ENCODE results near the gene SOD2.
A peak's percentile ranks its signal among the peaks of the same experiment; 100 is the strongest.
"Not testable (repeated sequence)": the region's sequence is repeated elsewhere in the genome, so short reads cannot be mapped to it uniquely, and the experiment has no call there.

The SOD2 gene

DNA sequence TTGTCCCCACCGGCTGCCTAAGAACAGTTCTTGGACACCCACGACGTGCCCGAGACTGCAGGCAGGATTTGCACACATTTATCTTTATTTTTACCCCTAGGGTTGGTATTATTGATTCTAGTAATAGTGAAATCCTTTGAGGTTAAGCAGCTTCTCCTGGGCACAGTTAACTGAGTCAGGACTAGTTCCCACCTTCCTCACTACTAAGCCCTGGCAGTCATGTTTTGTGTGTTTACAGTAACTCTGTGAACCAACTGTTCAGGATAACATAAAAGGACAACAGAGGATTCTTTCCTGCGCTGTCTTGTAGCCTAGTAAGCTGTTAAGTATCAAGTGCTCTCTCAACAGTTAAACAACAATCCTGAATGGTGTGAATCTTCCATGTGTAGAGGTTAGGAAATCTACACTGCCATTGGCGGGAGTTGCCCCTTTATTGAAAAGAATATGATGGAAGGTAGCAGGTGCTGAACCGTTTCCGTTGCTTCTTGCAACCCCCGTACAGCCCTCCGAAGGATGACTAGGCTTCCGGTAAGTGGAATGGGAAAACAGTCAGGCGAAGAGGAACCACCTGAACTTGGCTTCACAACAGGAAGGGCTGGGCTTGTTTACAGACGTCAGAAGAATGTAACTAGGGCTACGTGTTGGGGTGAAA, 979 bp upstream of the SOD2 start:
- H3K27ac ChIP-seq = no peak overlapping the region
- no peak for DNase-seq
- H3K27me3 ChIP-seq (replicated peaks) = no peaks in the 10 kb centered on the region
- TF ChIP-seq, protein P1, sequence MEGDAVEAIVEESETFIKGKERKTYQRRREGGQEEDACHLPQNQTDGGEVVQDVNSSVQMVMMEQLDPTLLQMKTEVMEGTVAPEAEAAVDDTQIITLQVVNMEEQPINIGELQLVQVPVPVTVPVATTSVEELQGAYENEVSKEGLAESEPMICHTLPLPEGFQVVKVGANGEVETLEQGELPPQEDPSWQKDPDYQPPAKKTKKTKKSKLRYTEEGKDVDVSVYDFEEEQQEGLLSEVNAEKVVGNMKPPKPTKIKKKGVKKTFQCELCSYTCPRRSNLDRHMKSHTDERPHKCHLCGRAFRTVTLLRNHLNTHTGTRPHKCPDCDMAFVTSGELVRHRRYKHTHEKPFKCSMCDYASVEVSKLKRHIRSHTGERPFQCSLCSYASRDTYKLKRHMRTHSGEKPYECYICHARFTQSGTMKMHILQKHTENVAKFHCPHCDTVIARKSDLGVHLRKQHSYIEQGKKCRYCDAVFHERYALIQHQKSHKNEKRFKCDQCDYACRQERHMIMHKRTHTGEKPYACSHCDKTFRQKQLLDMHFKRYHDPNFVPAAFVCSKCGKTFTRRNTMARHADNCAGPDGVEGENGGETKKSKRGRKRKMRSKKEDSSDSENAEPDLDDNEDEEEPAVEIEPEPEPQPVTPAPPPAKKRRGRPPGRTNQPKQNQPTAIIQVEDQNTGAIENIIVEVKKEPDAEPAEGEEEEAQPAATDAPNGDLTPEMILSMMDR (IDR thresholded peaks at IDR 0.05; ENCODE audit: low read depth, low read length, missing control alignments) = no peak
- H3K4me3 ChIP-seq (ENCODE audit: low read depth, low read length) = peak overlapping the region; percentile 74
- peaks cover 1% of the 10 kb centered on the region for H3K36me3 ChIP-seq (replicated peaks)
- in situ Hi-C loops (cut with HindIII; ENCODE audit: low pct_ligation_motif_present, low sequenced_read_pairs) = no loop called here

DNA sequence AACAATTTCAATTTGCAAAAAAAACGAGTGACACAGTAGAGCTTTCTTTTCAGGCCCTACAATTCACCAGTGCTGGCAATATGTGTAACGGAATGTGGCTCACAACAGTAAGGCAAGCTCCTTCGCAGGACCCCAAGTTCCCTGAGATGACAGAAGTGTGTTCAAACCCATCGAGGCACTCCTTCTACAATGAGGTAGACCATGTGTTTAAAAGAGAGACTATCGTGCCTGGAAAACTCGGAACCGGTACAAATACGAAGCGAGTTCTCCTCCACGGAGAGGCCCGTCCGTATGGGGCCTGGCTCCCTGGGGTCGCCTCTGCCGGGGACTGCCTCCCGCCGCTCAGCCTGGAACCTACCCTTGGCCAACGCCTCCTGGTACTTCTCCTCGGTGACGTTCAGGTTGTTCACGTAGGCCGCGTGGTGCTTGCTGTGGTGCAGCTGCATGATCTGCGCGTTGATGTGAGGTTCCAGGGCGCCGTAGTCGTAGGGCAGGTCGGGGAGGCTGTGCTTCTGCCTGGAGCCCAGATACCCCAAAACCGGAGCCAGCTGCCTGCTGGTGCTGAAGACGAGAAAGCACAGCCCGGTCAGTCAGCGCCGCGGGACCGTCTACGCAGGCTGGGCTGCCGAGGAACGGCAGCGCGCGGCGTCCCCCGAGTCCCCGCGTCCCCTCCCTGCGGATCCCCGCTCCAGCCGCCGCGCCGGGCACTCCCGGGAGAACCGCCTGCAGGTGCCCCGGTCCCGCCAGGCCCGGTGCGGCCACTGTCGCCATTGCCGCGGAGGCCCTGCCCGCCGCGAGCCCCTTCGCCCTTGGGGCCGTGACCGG, 526 bp downstream of the SOD2 start:
- no peaks in the 10 kb centered on the region for H3K27me3 ChIP-seq (replicated peaks)
- in situ Hi-C loops (cut with HindIII; ENCODE audit: low pct_ligation_motif_present, low sequenced_read_pairs) = no loop called here
- H3K27ac ChIP-seq = peak overlapping the region; percentile 97
- DNase-seq = peak; percentile 45
- H3K36me3 ChIP-seq (replicated peaks) = peaks cover 7% of the 10 kb centered on the region
- TF ChIP-seq, protein P1 (IDR thresholded peaks at IDR 0.05; ENCODE audit: low read depth, low read length, missing control alignments) = no peak
- H3K4me3 ChIP-seq (ENCODE audit: low read depth, low read length) = peak overlapping the region; percentile 74

DNA sequence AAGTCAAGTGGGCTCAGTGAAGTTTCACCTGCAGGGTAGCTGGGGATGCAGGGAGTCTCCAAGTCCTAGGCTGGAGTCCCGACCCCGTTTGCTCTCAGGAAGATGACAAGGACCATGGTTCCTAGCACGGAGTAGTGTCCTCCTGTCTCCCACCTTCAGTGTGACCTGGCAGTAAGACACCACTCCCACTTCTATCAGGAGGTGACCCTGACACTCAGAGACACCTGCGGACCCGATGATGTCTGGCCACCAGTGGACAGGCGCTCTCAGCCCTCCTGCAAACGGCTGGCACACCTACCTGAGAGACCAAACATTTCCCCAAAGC, 1.1 kb downstream of the SOD2 start:
- in situ Hi-C loops (cut with HindIII; ENCODE audit: low pct_ligation_motif_present, low sequenced_read_pairs) = no loop called here
- Histone ChIP-seq H3K27ac (no peak overlapping the region), H3K4me3 (ENCODE audit: low read depth, low read length) (peak overlapping the region; percentile 74), H3K27me3 (replicated peaks) (no peaks in the 10 kb centered on the region), H3K36me3 (replicated peaks) (peaks cover 13% of the 10 kb centered on the region)
- no peak for DNase-seq
- TF ChIP-seq, protein P1 (IDR thresholded peaks at IDR 0.05; ENCODE audit: low read depth, low read length, missing control alignments) = no peak

DNA sequence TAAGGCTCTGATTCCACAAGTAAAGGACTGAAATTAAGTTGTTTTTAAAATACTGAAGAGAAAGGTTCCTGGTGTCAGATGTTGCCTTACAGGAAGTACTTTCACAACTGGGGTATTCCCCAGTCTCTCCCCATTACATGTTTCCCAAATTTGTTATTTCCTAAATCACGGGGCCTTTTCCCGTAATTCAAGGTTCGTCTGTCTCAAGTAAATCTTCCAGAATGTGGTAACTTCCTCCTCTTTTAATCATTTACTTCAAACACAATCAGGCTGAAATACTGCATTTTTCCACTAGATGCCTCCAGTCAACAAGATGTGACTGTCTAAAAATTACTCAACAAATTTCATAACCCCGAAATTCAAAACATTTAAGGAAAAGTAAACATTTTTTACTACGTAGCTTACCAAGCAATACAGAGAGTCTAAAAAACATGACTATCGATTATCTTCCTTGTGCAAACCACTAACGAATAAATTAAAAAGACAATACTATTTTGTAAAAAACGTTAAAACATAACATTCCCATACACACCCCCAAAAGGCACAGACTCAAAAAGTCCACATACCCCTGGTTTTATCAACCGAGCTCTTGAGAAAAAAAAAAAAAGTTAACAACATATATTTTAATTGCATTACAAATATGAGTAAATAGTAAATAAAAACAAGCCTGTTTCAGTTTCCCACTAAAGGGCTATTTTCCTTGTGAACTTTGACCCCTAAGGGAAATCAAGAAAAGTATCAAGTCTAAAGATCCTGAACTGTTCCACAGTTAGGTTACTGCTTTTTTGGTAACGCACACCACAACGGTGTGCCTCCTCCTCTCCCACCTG, 1.7 kb downstream of the SOD2 start:
- H3K27ac ChIP-seq = peak overlapping the region; percentile 56

DNA sequence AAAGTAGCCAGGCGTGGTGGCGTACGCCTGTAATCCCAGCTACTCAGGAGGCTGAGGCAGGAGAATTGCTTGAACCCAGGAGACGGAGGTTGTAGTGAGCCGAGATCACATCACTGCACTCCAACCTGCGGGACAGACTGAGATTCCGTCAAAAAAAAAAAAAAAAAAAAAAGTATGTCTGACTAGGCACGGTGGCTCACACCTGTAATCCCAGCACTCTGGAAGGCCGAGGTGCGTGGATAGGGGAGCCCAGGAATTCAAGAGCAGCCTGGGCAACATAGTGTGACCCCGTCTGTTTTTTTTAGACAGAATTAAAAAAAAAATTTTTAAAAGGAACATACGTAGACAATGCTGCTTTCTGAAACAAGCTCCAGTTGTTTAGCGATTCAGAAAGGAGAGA, 2.9 kb downstream of the SOD2 start:
- H3K4me3 ChIP-seq (ENCODE audit: low read depth, low read length); in situ Hi-C loops (cut with HindIII; ENCODE audit: low pct_ligation_motif_present, low sequenced_read_pairs); H3K27me3 ChIP-seq (replicated peaks); DNase-seq; H3K27ac ChIP-seq: not testable (repeated sequence)
- peaks cover 18% of the 10 kb centered on the region for H3K36me3 ChIP-seq (replicated peaks)

More for the DNA sequence above, 1.7 kb downstream of the SOD2 start:
- TF ChIP-seq, protein P1 (IDR thresholded peaks at IDR 0.05; ENCODE audit: low read depth, low read length, missing control alignments) = peak; percentile 54
- DNase-seq = peak; percentile 67
- peaks cover 13% of the 10 kb centered on the region for H3K36me3 ChIP-seq (replicated peaks)
- peak overlapping the region; percentile 74 for H3K4me3 ChIP-seq (ENCODE audit: low read depth, low read length)
- no peaks in the 10 kb centered on the region for H3K27me3 ChIP-seq (replicated peaks)
- in situ Hi-C loops (cut with HindIII; ENCODE audit: low pct_ligation_motif_present, low sequenced_read_pairs) = no loop called here

DNA sequence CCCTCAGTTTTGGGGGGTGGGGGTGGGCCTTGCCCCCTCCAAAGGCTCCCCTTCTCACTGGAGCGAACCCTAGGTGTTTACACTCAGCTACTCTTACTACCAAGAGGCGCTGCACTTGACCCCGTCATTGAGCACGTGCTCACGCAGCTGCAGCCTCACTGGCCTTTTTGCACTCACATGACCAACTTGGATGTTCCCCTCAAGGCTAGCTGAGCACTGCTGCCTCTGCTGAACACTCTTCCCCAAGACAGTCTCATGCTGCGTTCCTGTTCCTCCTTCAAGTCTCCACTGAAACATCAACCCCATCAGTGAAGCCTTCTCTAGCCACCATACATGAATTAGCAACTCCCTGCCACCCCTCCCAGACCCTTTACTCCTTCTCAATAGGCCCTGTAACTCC, 4.0 kb downstream of the SOD2 start:
- H3K27ac ChIP-seq = no peak overlapping the region
- H3K36me3 ChIP-seq (replicated peaks) = peaks cover 24% of the 10 kb centered on the region
- H3K4me3 ChIP-seq (ENCODE audit: low read depth, low read length) = no peak overlapping the region
- in situ Hi-C loops (cut with HindIII; ENCODE audit: low pct_ligation_motif_present, low sequenced_read_pairs) = no loop called here
- DNase-seq = no peak
- no peaks in the 10 kb centered on the region for H3K27me3 ChIP-seq (replicated peaks)
- TF ChIP-seq, protein P1 (IDR thresholded peaks at IDR 0.05; ENCODE audit: low read depth, low read length, missing control alignments) = no peak

All from brain microvascular endothelial cell (primary cell).